Pancreas (tissue), 10 donors: Measurements from ENCODE around the gene CDH4. TPM values are rescaled to one million over a fixed set of nuclear protein-coding genes. Genes with fewer than 3 reads are reported as not detected.

ENCODE experiments used
- ATAC-seq, 4 donors: fragments of 200-7000 bp; cut with Tn5 transposase; one replicate each; pipeline versions ENCODE4 v1.8.0 to v1.9.1; 2020; ENCODE audit warnings: mild to moderate bottlenecking in 4 of 4, moderate library complexity in 4 of 4
- DNase-seq, 6 donors: peaks; one replicate each; pipeline ENCODE4 v3.0.0-alpha.2; 2020
- FAIRE-seq: peaks from 2 replicates; lab custom pipeline; 2012; peaks lifted over from hg19 to GRCh38; lab: Jason Lieb, UNC
- H3K27ac ChIP-seq, 4 donors: fragments of 200-600 bp; sonication (generic); 1 replicate in 3 of 4; 2 replicates in 1 of 4; pipeline versions ENCODE4 v1.5.0 to v1.8.0; 2020
- H3K27me3 ChIP-seq, 4 donors: fragments of 200-600 bp; one replicate each; pipeline ENCODE4 v1.8.0; 2021
- H3K36me3 ChIP-seq, 3 donors: fragments of 200-600 bp; sonication (generic) in 1 of 3; one replicate each; pipeline versions ENCODE4 v1.5.0 to v1.8.0; 2020 to 2021
- H3K4me1 ChIP-seq, 3 donors: fragments of 200-600 bp; one replicate each; pipeline ENCODE4 v1.8.0; 2021
- H3K4me3 ChIP-seq, 4 donors: fragments of 200-600 bp; sonication (generic) in 2 of 4; one replicate each; pipeline versions ENCODE4 v1.5.0 to v1.8.0; 2020 to 2021
- H3K9me3 ChIP-seq, 4 donors: fragments of 200-600 bp; one replicate each; pipeline ENCODE4 v1.8.0; 2021
- WGBS, 2 donors: extraction: QIAGEN DNeasy Blood & Tissue Kit; methylation state at CpG; one replicate each; pipeline ENCODE4 v1.1.7; 2013; 5-methylcytosine and 5-hydroxymethylcytosine counted together
- intact Hi-C, 3 donors: fragments of 100-400 bp; cut with DNase I; formaldehyde crosslinking; loops; one replicate each; pipeline versions ENCODE4 v1.11.1 to v1.14.2; 2022
- polyA plus RNA-seq, 2 donors: library from polyadenylated mRNA; stranded (reverse); fragments of 200-250 nt; gene quantifications; one replicate each; pipeline ENCODE4 v1.2.3, GENCODE V29; 2013
- total RNA-seq, 6 donors: library from RNA; stranded (reverse); fragmentation: NEBNext Ultra II Directional in 4 of 6; extraction: Animal tissue kit (Norgen Biotek cat#: 25700) in 4 of 6; gene quantifications; one replicate each; pipeline versions ENCODE4 v1.2.1 to v1.2.4, GENCODE V29; 2021 to 2023
- TF ChIP-seq, protein P1 (sequence below), 4 donors: fragments of 200-600 bp; sonication (generic) in 3 of 4; IDR thresholded peaks; one replicate each; pipeline versions ENCODE4 v1.5.0 to v1.8.0; 2021; ENCODE audit warnings: antibody characterized with exemption in 4 of 4
- donor health status: healthy with polysubstance abuse.
- donor health status: DM: no; HTN: no; CAD: no; lungs with moderate emphysema.
- donor health status: DM: no; HTN: no; CAD: no.
- donor health status: control.
- donor health status: control.
- donor health status: Bipolar disorder and iron deficiency.
- donor health status: DM: yes; HTN: yes; CAD: no.
- donor health status: DM: no; HTN: no; CAD: no.
- donor health status: DM: no; HTN: no; CAD: no.
- donor health status: DM: yes; HTN: yes; CAD: no.

The CDH4 gene
- total and polyA plus RNA-seq, 8 donors: 0.04 to 1.4 (median 0.27) TPM

DNA sequence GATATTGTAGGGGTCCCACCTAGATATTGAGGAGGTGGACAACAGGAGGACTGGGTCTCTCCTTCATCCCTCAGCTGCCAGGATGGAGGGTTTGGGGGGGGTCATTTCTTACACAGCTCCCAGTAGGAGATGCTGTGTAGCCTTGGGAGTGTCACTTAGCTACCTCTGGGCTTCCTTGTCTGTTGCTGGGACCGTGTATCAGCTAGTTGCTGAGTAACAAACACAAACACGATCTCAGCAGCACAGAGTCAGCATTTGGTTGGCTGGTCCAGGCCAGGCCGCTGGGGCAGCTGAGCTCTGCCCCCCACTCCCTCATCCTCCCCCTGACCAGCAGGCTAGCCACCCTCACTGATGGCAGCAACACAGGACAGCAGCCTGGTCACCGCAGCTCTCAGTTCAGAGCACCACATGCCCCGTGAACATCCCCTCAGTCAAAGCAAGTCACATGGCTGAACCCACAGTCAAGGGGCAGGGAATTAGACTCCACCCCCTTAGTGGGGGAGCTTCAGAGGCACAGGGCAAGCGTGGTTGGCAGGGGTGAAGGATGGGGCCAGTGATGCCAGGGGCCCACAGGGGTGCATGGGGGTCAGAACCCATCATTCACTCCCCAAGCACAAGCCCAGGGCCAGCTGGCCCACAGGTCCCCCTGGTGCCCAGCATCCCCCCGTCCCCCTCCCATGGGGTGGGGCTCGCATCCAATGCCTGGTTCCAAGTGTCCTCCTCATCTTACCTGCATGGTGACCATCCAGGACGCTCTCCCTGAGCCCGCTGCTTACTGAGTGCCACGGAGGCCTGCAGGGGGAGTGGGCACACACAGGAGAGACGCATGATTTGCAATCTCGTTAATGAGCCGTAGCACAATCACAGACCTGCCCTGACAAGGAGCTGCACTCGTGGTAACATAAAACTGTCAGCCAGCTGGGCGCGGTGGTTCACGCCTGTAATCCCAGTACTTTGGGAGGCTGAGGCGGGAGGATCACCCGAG lies 701.3 kb downstream of the CDH4 start:
- WGBS, 2 donors: 90 to 93% methylated on average over 20 of the region's 20 CpGs
- Histone ChIP-seq H3K4me3 (no peak overlapping the region), H3K4me1 (peaks cover 0 to 20% (median 13%) of the 10 kb centered on the region in 3 donors), H3K36me3 (no peaks in the 10 kb centered on the region), H3K27ac (no peak overlapping the region), H3K9me3 (no peaks in the 10 kb centered on the region), H3K27me3 (no peaks in the 10 kb centered on the region)
- DNase-seq (peak in 1 of 6 donors; percentile 4), ATAC-seq (no peak), FAIRE-seq (no peak)
- TF ChIP-seq, protein P1, sequence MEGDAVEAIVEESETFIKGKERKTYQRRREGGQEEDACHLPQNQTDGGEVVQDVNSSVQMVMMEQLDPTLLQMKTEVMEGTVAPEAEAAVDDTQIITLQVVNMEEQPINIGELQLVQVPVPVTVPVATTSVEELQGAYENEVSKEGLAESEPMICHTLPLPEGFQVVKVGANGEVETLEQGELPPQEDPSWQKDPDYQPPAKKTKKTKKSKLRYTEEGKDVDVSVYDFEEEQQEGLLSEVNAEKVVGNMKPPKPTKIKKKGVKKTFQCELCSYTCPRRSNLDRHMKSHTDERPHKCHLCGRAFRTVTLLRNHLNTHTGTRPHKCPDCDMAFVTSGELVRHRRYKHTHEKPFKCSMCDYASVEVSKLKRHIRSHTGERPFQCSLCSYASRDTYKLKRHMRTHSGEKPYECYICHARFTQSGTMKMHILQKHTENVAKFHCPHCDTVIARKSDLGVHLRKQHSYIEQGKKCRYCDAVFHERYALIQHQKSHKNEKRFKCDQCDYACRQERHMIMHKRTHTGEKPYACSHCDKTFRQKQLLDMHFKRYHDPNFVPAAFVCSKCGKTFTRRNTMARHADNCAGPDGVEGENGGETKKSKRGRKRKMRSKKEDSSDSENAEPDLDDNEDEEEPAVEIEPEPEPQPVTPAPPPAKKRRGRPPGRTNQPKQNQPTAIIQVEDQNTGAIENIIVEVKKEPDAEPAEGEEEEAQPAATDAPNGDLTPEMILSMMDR (IDR thresholded peaks at IDR 0.05): no peak
- intact Hi-C loops: no loop called here

DNA sequence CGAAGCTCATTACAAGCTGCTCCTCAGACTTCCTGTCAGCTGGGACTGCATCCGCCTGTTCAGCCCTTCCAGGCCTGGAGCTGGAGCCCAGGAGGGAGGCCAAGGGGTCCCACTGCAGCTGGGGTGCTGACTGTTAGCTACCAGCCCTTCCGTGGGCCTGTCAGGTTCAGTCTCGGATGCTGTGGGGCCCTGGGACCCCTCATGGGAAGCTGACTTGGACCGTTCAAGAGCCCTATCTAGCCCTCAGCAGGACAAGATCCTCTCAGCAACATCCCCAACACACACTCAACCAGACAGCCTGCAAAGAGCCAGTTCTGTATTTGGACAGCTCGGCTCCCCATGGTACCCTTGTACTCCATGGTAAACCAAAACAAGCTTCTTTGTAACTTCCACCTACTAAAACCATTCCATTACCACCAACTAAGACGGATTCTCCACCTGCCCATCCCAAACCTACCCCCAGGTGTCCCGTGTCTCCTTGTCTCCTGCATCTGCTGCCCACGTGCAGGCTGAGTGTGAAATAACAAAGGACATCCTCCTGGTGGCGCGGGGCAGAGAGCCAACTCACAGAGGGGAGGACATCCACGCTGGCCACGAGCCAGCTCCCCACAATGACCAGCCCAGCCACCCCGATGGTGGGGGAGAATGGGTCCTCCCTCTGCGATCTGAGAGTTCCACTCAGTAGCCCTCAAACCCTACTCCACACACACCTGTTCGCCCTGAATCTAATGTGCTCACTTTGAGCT lies 702.4 kb downstream of the CDH4 start:
- ATAC-seq: no peak
- no peak overlapping the region for H3K4me3 ChIP-seq
- peaks cover 0 to 20% (median 13%) of the 10 kb centered on the region in 3 donors for H3K4me1 ChIP-seq
- H3K36me3 ChIP-seq: no peaks in the 10 kb centered on the region
- DNase-seq: peak in 2 of 6 donors; percentile 8 to 66
- 53 to 64% methylated on average over 16 of the region's 16 CpGs for WGBS, 2 donors
- H3K9me3 ChIP-seq: no peaks in the 10 kb centered on the region
- no peaks in the 10 kb centered on the region for H3K27me3 ChIP-seq
- intact Hi-C loops: no loop called here
- H3K27ac ChIP-seq: no peak overlapping the region
- FAIRE-seq: no peak
- TF ChIP-seq, protein P1 (IDR thresholded peaks at IDR 0.05): no peak

DNA sequence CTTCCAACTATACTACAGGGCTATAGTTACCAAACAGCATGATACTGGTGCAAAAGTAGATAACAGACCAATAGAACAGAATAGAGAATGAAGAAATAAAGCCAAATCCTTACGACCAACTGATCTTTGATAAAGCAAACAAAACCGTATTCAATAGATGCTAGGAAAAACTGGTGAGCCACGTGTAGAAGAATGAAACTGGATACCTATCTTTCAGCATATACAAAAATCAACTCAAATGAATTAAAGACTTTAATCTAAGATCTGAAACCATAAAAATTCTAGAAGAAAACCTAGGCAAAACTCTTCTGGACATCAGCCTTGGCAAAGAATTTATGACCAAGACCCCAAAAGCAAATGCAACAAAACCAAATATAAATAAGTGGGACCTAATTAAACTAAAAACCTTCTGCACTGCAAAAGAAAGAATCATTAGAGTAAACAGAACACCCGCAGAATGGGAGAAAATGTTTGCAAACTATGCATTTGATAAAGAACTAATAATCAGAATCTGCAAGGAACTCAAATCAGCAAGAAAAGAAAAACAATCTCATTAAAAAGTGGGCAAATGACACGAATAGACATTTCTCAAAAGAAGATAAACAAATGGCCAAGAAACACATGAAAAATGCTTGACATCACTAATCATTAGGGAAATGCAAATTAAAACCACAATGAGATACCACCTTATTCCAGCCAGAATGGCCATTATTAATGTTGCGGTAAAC lies 703.8 kb downstream of the CDH4 start:
- TF ChIP-seq, protein P1 (IDR thresholded peaks at IDR 0.05): no peak
- FAIRE-seq (no peak), ATAC-seq (no peak), DNase-seq (no peak)
- peaks cover 0 to 20% (median 13%) of the 10 kb centered on the region in 3 donors for H3K4me1 ChIP-seq
- H3K4me3 ChIP-seq: no peak overlapping the region
- WGBS, 2 donors: 25 to 26% methylated on average over 6 of the region's 6 CpGs
- H3K27me3 ChIP-seq: no peaks in the 10 kb centered on the region
- H3K36me3 ChIP-seq: no peaks in the 10 kb centered on the region
- intact Hi-C loops: no loop called here
- peak overlapping the region in 2 of 4 donors; percentile 4 to 44 for H3K27ac ChIP-seq
- no peaks in the 10 kb centered on the region for H3K9me3 ChIP-seq

DNA sequence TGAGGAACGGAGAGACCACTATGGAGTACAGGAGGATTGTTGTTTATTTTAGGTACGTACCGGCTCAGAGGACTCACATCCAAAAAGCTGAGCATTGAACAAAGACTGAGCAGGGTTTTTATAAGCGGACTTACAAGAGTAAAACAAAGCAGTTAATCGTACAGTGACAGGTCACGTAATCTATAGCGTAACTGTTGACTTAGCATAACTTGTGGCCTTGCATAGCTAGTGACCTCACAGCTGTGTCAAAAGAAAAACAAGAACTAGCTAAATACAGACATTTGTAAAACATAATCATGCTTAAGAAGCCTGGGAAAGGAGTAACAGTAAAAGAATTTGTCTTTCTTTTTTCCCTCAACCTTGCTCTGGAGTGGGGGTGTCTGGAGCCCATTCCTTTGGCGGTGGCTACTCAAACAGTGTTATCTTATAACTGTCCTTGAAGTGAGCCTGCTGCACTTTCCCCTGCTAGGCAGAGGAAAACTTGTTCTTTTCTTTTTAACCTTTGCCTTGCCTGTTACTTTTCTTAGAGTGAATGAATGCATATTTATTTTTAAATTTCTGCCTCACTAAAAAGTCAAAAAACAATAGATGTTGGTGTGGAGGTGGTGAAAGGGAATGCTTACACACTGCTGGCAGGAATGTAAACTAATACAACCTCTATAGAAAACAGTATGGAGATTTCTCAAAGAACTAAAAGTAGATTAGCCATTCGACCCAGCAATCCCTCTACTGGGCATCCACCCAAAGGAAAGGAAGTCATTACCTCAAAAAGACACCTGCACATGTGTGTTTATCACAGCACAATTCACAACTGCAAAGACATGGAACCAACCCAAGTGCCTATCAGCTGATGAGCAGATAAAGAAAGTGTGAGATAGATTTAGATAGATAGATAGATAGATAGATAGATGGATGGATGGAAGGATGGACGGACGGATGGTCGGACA lies 704.6 kb downstream of the CDH4 start:
- DNase-seq (peak in 2 of 6 donors; percentile 37 to 38), FAIRE-seq (no peak), ATAC-seq (peak; percentile 82 to 92 (median 86))
- Histone ChIP-seq H3K9me3 (no peaks in the 10 kb centered on the region), H3K4me3 (no peak overlapping the region), H3K27ac (peak overlapping the region in 3 of 4 donors; percentile 4 to 44 (median 7)), H3K4me1 (peaks cover 0 to 20% (median 13%) of the 10 kb centered on the region in 3 donors), H3K36me3 (no peaks in the 10 kb centered on the region), H3K27me3 (no peaks in the 10 kb centered on the region)
- WGBS, 2 donors: 20 to 23% methylated on average over 12 of the region's 12 CpGs
- intact Hi-C loops: no loop called here
- TF ChIP-seq, protein P1 (IDR thresholded peaks at IDR 0.05): no peak
